CD4-positive, CD25-positive, alpha-beta regulatory T cell (primary cell): ENCODE data around the gene ACER3. TPM values are rescaled to one million over a fixed set of nuclear protein-coding genes. Genes with fewer than 3 reads are reported as not detected.

ENCODE experiments used
- ATAC-seq, 2 donors: fragments of 150-1000 bp; cut with Tn5 transposase; one replicate each; pipeline ENCODE4 v1.10.0; 2021; ENCODE audit warnings: low read depth in 2 of 2, moderate number of reproducible peaks in 2 of 2, moderate library complexity in 1 of 2
- DNase-seq, 3 donors: peaks; one replicate each; pipeline versions ENCODE4 v3.0.0 to v3.0.0-alpha.2; 2012 to 2022; ENCODE audit warnings: mixed read lengths in 1 of 3
- H3K27ac ChIP-seq: one replicate; pipeline ENCODE4 v1.7.0; 2013; ENCODE audit warnings: mild to moderate bottlenecking, low read length; ENCODE audit not compliant: insufficient read depth, poor library complexity, severe bottlenecking
- H3K27me3 ChIP-seq: one replicate; pipeline ENCODE4 v1.7.0; 2013; ENCODE audit warnings: low read length; ENCODE audit not compliant: control insufficient read depth, insufficient read depth
- H3K36me3 ChIP-seq: one replicate; pipeline ENCODE4 v1.7.0; 2013; ENCODE audit warnings: mild to moderate bottlenecking, low read length, moderate library complexity; ENCODE audit not compliant: control insufficient read depth, insufficient read depth
- H3K4me1 ChIP-seq: 2 replicates; pipeline ENCODE4 v1.7.0; 2013; ENCODE audit warnings: mild to moderate bottlenecking, low read length; ENCODE audit not compliant: insufficient read depth, control insufficient read depth, poor library complexity, severe bottlenecking
- H3K4me3 ChIP-seq: one replicate; pipeline ENCODE4 v1.7.0; 2013; ENCODE audit warnings: low read depth, mild to moderate bottlenecking, low read length, moderate library complexity
- H3K9me3 ChIP-seq, 2 experiments: 1 replicate in 1 of 2; 2 replicates in 1 of 2; pipeline ENCODE4 v1.7.0; 2013; ENCODE audit warnings: low read length in 2 of 2, mild to moderate bottlenecking in 1 of 2, moderate library complexity in 1 of 2; ENCODE audit not compliant: control insufficient read depth in 2 of 2
- H3K27ac Mint-ChIP-seq, 3 donors: one replicate each; pipeline ENCODE4 v1.8.0; 2020 to 2022; ENCODE audit warnings: mild to moderate bottlenecking in 3 of 3, mixed read lengths in 3 of 3, moderate library complexity in 2 of 3
- H3K27me3 Mint-ChIP-seq: one replicate; pipeline ENCODE4 v1.8.0; 2022; ENCODE audit warnings: mild to moderate bottlenecking, mixed read lengths
- H3K36me3 Mint-ChIP-seq: one replicate; pipeline ENCODE4 v1.8.0; 2020; ENCODE audit warnings: mixed read lengths
- H3K4me1 Mint-ChIP-seq, 4 donors: one replicate each; pipeline ENCODE4 v1.8.0; 2020 to 2022; ENCODE audit warnings: mixed read lengths in 4 of 4, mild to moderate bottlenecking in 1 of 4
- H3K4me3 Mint-ChIP-seq, 4 donors: one replicate each; pipeline ENCODE4 v1.8.0; 2020 to 2022; ENCODE audit warnings: mild to moderate bottlenecking in 4 of 4, mixed read lengths in 4 of 4, moderate library complexity in 3 of 4
- H3K9me3 Mint-ChIP-seq, 7 donors: one replicate each; pipeline ENCODE4 v1.8.0; 2020 to 2022; ENCODE audit warnings: mixed read lengths in 7 of 7, mild to moderate bottlenecking in 3 of 7, moderate library complexity in 2 of 7
- polyA plus RNA-seq, 4 donors: library from polyadenylated mRNA; unstranded; fragments of 300-500 nt; fragmentation: Illumina TruSeq; gene quantifications; one replicate each; pipeline ENCODE4 v1.2.3, GENCODE V29; 2021
- total RNA-seq: library from RNA; stranded (reverse); gene quantifications from one replicate; pipeline ENCODE4 v1.2.3, GENCODE V29; 2022

ACER3 gene
- total and polyA plus RNA-seq, 5 donors from 2014 or later: 2.6 to 11.8 (median 4.4) TPM

DNA sequence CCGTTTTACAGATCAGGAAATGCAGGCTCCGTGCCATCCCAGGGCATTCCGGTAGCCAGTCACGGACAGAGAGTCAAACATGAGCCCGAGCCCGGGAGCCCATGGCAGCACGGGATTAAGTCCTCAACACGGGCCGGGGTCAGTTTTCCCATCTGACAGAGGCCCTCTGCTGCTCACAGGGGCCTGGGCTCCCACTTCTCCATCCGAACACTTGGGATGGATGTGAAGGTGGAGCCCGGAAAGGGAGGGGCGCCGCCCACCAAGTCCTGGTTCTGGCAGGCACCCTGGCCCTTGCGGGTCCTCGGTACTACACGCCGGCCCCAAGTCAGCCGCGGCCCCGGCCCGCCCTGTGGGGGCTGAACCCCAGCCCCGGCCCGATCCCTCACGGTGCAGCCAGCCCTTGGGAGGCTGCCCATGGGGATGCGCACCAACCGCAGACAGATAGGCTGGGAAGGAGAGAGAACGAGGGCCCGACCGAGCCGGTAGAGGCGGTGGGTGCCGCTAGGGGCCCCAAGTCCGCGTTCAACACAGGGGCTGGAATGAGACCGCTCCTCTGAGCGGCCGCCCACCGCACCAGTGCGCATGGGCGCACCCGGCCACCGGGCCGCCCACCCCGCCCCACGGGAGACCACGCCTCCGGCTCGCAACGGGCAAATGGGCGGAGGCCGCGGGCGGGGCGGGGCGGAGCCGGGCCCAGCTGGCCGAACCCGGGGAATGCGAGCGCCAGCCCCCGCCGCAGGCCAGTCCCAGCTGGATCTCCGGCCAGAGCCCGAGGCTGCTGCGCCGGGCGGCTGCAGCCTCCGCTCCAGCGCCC is 205.7 kb downstream of the ACER3 start, which contains the start of gene CAPN5:
Gene CAPN5, plus strand, starts transcription at position 743 of the 814 bp plus-strand sequence. CDS start 17,916 bp downstream, outside the sequence.
- Mint-ChIP-seq H3K27me3 (peaks cover 2% of the 10 kb centered on the region), H3K9me3 (peaks cover 0 to 3% (median 0%) of the 10 kb centered on the region in 7 donors)
- H3K9me3 ChIP-seq: no peaks in the 10 kb centered on the region

DNA sequence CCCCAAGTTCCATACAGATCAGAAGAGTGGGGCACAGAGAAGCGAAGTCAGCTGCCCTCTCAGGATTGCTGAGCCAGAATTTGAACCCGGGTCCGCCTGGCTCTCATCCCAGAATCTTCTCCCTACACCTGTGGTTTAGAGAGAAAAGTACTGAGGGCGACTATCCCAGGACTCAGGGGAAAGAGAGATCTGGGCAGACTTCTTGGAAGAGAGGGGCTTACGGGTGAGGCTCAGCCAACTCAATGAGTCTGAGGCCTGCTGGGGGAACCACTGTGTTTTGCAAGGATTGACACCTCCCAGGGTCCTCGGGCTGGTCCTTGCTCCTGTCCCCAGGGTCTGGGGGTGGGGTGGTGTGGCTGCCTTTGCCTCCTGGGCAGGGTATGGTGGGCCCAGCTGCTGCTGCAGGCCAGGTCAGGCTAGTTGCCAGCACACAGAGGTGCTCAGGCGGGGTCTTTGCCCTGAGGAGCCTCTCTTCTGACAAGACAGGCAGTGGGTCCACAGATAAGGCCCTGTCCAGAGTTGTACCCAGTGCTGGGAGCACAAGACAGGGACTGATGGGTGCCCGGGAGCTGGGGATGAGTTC is 207.2 kb downstream of the ACER3 start:
- ATAC-seq (no peak), DNase-seq (no peak)
- Mint-ChIP-seq H3K27me3 (no peaks in the 10 kb centered on the region), H3K27ac (peak overlapping the region in 1 of 3 donors; percentile 82), H3K4me3 (peak overlapping the region; percentile 83 to 89 (median 86)), H3K36me3 (peaks cover 5% of the 10 kb centered on the region), H3K9me3 (no peaks in the 10 kb centered on the region), H3K4me1 (peaks cover 0 to 17% (median 6%) of the 10 kb centered on the region in 4 donors)
- no peak overlapping the region for H3K4me3 ChIP-seq
- no peaks in the 10 kb centered on the region for H3K9me3 ChIP-seq
- H3K36me3 ChIP-seq: no peaks in the 10 kb centered on the region
- no peaks in the 10 kb centered on the region for H3K27me3 ChIP-seq
- H3K4me1 ChIP-seq: peaks cover 17% of the 10 kb centered on the region
- H3K27ac ChIP-seq: no peak overlapping the region

More for the DNA sequence above, 205.7 kb downstream of the ACER3 start, which contains the start of gene CAPN5:
- no peaks in the 10 kb centered on the region for H3K36me3 ChIP-seq
- H3K4me3 ChIP-seq: peak within 1 kb of the TSS; percentile 41
- ATAC-seq: peak; percentile 89
- H3K27me3 ChIP-seq: no peaks in the 10 kb centered on the region
- DNase-seq: peak; percentile 76 to 86 (median 82)
- Mint-ChIP-seq H3K4me3 (peak within 1 kb of the TSS; percentile 88 to 97 (median 91)), H3K27ac (peak within 1 kb of the TSS in 1 of 3 donors; percentile 87), H3K4me1 (peaks cover 0 to 12% (median 4%) of the 10 kb centered on the region in 4 donors), H3K36me3 (no peaks in the 10 kb centered on the region)
- peaks cover 17% of the 10 kb centered on the region for H3K4me1 ChIP-seq
- no peak within 1 kb of the TSS for H3K27ac ChIP-seq

DNA sequence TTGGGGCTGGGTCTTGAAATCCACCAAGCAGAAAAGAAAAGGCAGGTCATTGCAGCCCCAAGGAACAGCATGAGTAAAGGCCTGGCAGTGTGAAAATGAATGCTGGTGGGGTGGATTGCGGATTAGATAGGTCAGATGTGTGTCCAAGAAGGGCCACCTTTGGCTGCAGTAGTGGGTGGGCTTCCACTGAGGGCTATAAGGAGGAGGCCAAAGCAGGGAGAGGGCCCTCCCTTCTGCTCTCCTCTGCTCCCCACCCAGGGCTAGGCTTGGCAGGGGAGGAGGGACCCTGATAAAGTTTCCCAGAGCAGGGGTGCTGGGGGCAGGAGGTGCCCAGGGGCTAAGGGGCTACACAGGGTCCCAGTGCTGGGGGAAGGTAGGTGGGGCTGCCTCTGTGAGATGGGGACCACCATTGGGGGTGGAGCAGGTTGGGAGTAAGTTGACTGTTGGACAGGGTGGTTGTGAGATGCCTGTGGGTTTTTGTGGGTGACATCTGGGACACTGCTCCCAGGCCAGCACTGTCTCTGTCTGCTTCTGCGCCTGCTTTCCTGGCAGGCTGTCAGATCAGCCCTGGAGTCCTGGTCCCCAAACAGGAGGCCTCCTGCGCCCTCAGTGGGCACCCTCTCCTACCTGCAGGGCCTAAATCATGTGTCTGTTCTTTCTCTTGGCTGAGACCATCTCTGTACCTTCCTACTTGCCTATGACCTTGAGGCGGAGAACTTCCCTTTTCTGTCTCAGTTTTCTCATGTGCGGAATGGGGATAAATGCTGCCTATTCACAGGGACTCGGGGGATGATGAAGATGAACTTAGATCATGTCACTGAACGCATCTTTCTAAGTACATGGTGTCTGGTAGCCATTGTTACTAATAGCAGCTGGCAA is 208.0 kb downstream of the ACER3 start:
- H3K4me1 Mint-ChIP-seq: peaks cover 0 to 22% (median 6%) of the 10 kb centered on the region in 4 donors
- DNase-seq: no peak
- no peaks in the 10 kb centered on the region for H3K9me3 Mint-ChIP-seq
- peaks cover 5% of the 10 kb centered on the region for H3K27me3 Mint-ChIP-seq
- peak overlapping the region in 1 of 3 donors; percentile 49 for H3K27ac Mint-ChIP-seq
- no peaks in the 10 kb centered on the region for H3K9me3 ChIP-seq
- H3K4me3 Mint-ChIP-seq: peak overlapping the region in 3 of 4 donors; percentile 61 to 83 (median 66)
- H3K36me3 ChIP-seq: no peaks in the 10 kb centered on the region
- no peak overlapping the region for H3K27ac ChIP-seq
- H3K36me3 Mint-ChIP-seq: peaks cover 5% of the 10 kb centered on the region
- no peaks in the 10 kb centered on the region for H3K27me3 ChIP-seq
- no peak for ATAC-seq
- H3K4me1 ChIP-seq: peaks cover 17% of the 10 kb centered on the region
- no peak overlapping the region for H3K4me3 ChIP-seq

DNA sequence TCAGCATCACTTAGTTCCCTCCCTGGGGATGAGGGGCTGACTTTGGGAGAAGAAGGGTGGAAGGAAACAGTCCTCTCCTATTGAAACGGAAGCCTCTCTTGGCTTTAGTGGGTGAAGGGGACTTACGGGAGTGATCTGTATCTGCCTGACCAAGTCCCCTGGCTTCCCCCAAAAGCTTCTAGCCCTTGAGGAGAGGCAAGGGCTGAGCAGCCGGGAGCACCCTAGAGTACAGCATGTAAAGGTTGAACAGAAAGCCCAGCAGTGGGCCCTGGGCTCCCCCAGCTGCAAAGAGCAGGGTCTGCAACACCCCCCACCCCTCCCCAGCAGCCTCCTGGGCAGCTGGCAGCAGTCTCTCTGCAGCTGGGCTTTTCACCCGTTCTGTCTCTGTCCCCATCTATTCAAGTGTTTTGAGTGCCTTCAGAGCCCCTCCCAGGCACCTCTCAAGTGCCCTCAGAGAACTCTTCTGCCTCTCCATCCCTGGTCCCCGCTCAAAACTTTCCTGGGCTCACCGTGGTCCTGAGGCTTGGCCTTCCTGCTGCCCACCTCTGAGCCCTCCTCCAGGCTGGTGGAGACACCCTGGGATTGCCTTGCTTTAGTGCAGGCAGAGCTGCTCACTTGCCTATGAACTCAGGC is 208.7 kb downstream of the ACER3 start:
- Histone ChIP-seq H3K27ac (no peak overlapping the region), H3K4me3 (no peak overlapping the region), H3K9me3 (no peaks in the 10 kb centered on the region), H3K27me3 (no peaks in the 10 kb centered on the region), H3K36me3 (no peaks in the 10 kb centered on the region), H3K4me1 (peaks cover 17% of the 10 kb centered on the region)
- peaks cover 0 to 22% (median 6%) of the 10 kb centered on the region in 4 donors for H3K4me1 Mint-ChIP-seq
- H3K36me3 Mint-ChIP-seq: peaks cover 5% of the 10 kb centered on the region
- ATAC-seq (no peak), DNase-seq (no peak)
- H3K27ac Mint-ChIP-seq: peak overlapping the region in 1 of 3 donors; percentile 49
- H3K27me3 Mint-ChIP-seq: peaks cover 5% of the 10 kb centered on the region
- H3K4me3 Mint-ChIP-seq: peak overlapping the region in 2 of 4 donors; percentile 61 to 66
- H3K9me3 Mint-ChIP-seq: no peaks in the 10 kb centered on the region

DNA sequence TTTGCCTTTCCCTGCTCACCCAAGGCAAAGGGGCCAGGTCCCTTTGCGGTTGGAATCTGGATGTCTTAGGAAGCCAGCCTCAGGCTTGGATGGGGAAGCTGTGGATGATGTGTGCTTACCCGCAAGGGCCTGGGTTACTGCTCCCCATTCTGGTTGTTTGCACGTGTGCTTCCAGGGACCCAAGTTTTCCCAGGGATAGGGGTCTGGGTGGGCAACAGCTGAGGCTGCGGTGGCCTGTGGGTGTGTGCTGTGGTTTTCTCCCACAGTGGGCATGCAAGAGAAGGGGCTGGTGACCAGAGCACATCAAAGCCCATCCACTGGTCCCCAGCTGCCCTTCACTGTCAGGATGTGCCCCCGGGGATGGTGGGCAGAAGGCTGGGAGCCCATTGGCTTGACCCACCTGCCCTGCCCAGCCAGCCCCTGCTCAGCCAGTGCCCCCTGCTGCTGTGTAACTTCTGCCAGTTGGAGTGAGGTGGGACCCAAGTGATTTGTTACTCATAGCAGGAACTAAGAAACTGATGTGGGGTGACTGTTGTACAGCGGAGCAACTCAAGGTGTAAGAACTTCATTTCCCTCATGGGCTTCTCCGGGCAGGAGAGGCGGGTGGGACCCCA is 209.4 kb downstream of the ACER3 start:
- Histone ChIP-seq H3K4me3 (no peak overlapping the region), H3K27me3 (no peaks in the 10 kb centered on the region), H3K36me3 (no peaks in the 10 kb centered on the region), H3K9me3 (no peaks in the 10 kb centered on the region), H3K4me1 (peaks cover 17% of the 10 kb centered on the region), H3K27ac (no peak overlapping the region)
- peaks cover 5% of the 10 kb centered on the region for H3K36me3 Mint-ChIP-seq
- H3K4me3 Mint-ChIP-seq: peak overlapping the region in 2 of 4 donors; percentile 61 to 68
- ATAC-seq (no peak), DNase-seq (no peak)
- H3K4me1 Mint-ChIP-seq: peaks cover 0 to 22% (median 6%) of the 10 kb centered on the region in 4 donors
- no peaks in the 10 kb centered on the region for H3K9me3 Mint-ChIP-seq
- no peak overlapping the region for H3K27ac Mint-ChIP-seq
- peaks cover 5% of the 10 kb centered on the region for H3K27me3 Mint-ChIP-seq

DNA sequence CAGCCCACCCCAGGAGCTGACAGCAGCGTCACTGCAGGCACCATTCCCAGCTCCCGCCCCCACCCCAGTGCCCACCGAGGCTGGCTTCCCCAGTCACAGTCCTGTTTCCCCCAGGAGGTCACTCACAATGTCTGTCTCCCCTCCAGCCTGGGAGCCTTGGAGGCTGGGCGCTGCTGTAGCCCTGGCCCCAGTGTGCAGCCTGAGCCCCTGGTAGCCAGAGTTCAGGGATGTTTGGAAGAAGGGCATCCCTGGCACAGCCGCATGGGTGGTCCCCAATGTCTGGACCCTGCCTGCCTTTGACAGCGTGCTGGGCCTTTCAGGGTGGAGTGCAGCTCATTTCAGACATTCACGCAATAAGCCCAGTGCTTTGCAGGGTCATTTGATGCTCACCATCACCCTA is 210.4 kb downstream of the ACER3 start:
- no peaks in the 10 kb centered on the region for H3K9me3 Mint-ChIP-seq
- no peaks in the 10 kb centered on the region for H3K9me3 ChIP-seq
- H3K27ac Mint-ChIP-seq: peak overlapping the region in 1 of 3 donors; percentile 26
- H3K4me3 Mint-ChIP-seq: peak overlapping the region in 1 of 4 donors; percentile 68
- peaks cover 0 to 18% (median 3%) of the 10 kb centered on the region in 4 donors for H3K4me1 Mint-ChIP-seq
- peaks cover 13% of the 10 kb centered on the region for H3K4me1 ChIP-seq
- no peaks in the 10 kb centered on the region for H3K36me3 ChIP-seq
- H3K27ac ChIP-seq: no peak overlapping the region
- H3K27me3 Mint-ChIP-seq: peaks cover 5% of the 10 kb centered on the region
- H3K27me3 ChIP-seq: no peaks in the 10 kb centered on the region
- H3K36me3 Mint-ChIP-seq: peaks cover 5% of the 10 kb centered on the region
- ATAC-seq (no peak), DNase-seq (no peak)
- H3K4me3 ChIP-seq: no peak overlapping the region
